ENCODE results near the gene RRP15. TPM values are rescaled to one million over a fixed set of nuclear protein-coding genes. Genes with fewer than 3 reads are reported as not detected.

RRP15 gene
- total and polyA plus RNA-seq, 2 experiments from 2014 or later, result 19.8 to 86.5 TPM

DNA sequence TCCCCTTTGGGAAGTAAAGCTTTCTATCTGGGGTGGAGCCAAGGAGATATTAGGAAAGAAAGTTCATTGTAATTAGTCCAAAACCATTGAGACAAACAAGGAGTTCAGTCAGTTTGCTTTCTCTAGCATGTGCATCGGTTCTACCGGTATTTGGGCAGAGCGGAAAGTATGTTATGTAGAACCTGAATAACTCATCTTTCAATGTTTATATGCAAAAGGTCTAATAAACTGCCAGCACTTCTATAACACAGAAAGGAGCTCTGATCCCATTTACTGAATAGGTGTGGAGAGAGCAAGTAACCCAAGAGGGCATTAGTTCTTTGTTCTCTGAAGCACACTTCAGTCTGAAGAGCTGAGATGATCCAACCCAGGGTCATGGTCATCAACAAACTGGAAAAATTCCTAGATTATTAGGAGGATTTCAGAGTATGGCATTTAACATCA lies 63.6 kb downstream of the RRP15 start:
- Histone ChIP-seq H3K36me3 (ENCODE audit: insufficient read depth) (no peaks in the 10 kb centered on the region), H3K79me2 (replicated peaks; ENCODE audit: insufficient read depth) (no peaks in the 10 kb centered on the region), H4K20me1 (replicated peaks; ENCODE audit: insufficient read depth) (no peaks in the 10 kb centered on the region), H3K27me3 (ENCODE audit: insufficient read depth) (peaks cover 29% of the 10 kb centered on the region), H3K4me2 (peak overlapping the region; percentile 100), H3K4me1 (ENCODE audit: insufficient read depth) (peaks cover 26% of the 10 kb centered on the region), H3K4me3 (peak overlapping the region; percentile 85; the same call in 1 of the 2 replicates), H3K9me2 (ENCODE audit: insufficient read depth) (no peaks in the 10 kb centered on the region; the same call in 1 of the 2 replicates), H3F3A (replicated peaks; ENCODE audit: low read depth) (peaks cover 4% of the 10 kb centered on the region; the same call in 1 of the 2 replicates), H3K27ac (ENCODE audit: low read depth) (no peak overlapping the region), H2AFZ (no peak overlapping the region)
- peaks cover 3% of the 10 kb centered on the region; the same call in 1 of the 3 replicates for H3K36me3 Mint-ChIP-seq (ENCODE audit: low read depth)
- no peak overlapping the region for H3K27ac Mint-ChIP-seq
- no peak overlapping the region for H3K4me3 Mint-ChIP-seq
- ATAC-seq (no peak), DNase-seq (ENCODE audit: low spot score) (no peak)
- TF ChIP-seq, protein P1, sequence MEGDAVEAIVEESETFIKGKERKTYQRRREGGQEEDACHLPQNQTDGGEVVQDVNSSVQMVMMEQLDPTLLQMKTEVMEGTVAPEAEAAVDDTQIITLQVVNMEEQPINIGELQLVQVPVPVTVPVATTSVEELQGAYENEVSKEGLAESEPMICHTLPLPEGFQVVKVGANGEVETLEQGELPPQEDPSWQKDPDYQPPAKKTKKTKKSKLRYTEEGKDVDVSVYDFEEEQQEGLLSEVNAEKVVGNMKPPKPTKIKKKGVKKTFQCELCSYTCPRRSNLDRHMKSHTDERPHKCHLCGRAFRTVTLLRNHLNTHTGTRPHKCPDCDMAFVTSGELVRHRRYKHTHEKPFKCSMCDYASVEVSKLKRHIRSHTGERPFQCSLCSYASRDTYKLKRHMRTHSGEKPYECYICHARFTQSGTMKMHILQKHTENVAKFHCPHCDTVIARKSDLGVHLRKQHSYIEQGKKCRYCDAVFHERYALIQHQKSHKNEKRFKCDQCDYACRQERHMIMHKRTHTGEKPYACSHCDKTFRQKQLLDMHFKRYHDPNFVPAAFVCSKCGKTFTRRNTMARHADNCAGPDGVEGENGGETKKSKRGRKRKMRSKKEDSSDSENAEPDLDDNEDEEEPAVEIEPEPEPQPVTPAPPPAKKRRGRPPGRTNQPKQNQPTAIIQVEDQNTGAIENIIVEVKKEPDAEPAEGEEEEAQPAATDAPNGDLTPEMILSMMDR (conservative IDR thresholded peaks at IDR 0.05; ENCODE audit: low read depth in 2 of 2), result no peak
- TF ChIP-seq EZH2 (IDR thresholded peaks at IDR 0.05; ENCODE audit: low read depth, unreplicated experiment) (no peak), ZNF331 (CRISPR knock-in tag; IDR thresholded peaks at IDR 0.05; ENCODE audit: low read depth) (no peak), JUNB (IDR thresholded peaks at IDR 0.05; ENCODE audit: unreplicated experiment) (no peak), POLR2AphosphoS5 (IDR thresholded peaks at IDR 0.05; ENCODE audit: low read depth) (no peak), NANOG (IDR thresholded peaks at IDR 0.05; ENCODE audit: borderline replicate concordance) (no peak)
- TF ChIP-seq, protein P2, sequence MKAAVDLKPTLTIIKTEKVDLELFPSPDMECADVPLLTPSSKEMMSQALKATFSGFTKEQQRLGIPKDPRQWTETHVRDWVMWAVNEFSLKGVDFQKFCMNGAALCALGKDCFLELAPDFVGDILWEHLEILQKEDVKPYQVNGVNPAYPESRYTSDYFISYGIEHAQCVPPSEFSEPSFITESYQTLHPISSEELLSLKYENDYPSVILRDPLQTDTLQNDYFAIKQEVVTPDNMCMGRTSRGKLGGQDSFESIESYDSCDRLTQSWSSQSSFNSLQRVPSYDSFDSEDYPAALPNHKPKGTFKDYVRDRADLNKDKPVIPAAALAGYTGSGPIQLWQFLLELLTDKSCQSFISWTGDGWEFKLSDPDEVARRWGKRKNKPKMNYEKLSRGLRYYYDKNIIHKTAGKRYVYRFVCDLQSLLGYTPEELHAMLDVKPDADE (IDR thresholded peaks at IDR 0.05), result no peak
- TF ChIP-seq, protein P3, sequence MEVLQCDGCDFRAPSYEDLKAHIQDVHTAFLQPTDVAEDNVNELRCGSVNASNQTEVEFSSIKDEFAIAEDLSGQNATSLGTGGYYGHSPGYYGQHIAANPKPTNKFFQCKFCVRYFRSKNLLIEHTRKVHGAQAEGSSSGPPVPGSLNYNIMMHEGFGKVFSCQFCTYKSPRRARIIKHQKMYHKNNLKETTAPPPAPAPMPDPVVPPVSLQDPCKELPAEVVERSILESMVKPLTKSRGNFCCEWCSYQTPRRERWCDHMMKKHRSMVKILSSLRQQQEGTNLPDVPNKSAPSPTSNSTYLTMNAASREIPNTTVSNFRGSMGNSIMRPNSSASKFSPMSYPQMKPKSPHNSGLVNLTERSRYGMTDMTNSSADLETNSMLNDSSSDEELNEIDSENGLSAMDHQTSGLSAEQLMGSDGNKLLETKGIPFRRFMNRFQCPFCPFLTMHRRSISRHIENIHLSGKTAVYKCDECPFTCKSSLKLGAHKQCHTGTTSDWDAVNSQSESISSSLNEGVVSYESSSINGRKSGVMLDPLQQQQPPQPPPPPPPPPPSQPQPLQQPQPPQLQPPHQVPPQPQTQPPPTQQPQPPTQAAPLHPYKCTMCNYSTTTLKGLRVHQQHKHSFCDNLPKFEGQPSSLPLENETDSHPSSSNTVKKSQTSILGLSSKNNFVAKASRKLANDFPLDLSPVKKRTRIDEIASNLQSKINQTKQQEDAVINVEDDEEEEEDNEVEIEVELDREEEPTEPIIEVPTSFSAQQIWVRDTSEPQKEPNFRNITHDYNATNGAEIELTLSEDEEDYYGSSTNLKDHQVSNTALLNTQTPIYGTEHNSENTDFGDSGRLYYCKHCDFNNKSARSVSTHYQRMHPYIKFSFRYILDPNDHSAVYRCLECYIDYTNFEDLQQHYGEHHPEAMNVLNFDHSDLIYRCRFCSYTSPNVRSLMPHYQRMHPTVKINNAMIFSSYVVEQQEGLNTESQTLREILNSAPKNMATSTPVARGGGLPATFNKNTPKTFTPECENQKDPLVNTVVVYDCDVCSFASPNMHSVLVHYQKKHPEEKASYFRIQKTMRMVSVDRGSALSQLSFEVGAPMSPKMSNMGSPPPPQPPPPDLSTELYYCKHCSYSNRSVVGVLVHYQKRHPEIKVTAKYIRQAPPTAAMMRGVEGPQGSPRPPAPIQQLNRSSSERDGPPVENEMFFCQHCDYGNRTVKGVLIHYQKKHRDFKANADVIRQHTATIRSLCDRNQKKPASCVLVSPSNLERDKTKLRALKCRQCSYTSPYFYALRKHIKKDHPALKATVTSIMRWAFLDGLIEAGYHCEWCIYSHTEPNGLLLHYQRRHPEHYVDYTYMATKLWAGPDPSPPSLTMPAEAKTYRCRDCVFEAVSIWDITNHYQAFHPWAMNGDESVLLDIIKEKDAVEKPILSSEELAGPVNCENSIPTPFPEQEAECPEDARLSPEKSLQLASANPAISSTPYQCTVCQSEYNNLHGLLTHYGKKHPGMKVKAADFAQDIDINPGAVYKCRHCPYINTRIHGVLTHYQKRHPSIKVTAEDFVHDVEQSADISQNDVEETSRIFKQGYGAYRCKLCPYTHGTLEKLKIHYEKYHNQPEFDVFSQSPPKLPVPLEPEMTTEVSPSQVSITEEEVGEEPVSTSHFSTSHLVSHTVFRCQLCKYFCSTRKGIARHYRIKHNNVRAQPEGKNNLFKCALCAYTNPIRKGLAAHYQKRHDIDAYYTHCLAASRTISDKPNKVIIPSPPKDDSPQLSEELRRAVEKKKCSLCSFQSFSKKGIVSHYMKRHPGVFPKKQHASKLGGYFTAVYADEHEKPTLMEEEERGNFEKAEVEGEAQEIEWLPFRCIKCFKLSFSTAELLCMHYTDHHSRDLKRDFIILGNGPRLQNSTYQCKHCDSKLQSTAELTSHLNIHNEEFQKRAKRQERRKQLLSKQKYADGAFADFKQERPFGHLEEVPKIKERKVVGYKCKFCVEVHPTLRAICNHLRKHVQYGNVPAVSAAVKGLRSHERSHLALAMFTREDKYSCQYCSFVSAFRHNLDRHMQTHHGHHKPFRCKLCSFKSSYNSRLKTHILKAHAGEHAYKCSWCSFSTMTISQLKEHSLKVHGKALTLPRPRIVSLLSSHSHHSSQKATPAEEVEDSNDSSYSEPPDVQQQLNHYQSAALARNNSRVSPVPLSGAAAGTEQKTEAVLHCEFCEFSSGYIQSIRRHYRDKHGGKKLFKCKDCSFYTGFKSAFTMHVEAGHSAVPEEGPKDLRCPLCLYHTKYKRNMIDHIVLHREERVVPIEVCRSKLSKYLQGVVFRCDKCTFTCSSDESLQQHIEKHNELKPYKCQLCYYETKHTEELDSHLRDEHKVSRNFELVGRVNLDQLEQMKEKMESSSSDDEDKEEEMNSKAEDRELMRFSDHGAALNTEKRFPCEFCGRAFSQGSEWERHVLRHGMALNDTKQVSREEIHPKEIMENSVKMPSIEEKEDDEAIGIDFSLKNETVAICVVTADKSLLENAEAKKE (CRISPR knock-in tag; IDR thresholded peaks at IDR 0.05), result no peak
- H3K27me3 Mint-ChIP-seq (ENCODE audit: insufficient read depth, low read depth, poor library complexity), result peaks cover 2% of the 10 kb centered on the region
- peaks cover 32% of the 10 kb centered on the region for H3K4me1 Mint-ChIP-seq
- H3K9me3 Mint-ChIP-seq, result no peaks in the 10 kb centered on the region
